SK-N-SH treated with all-trans-retinoic acid at 6 μM for 48 hours (cell line): ENCODE measurements around the gene DNAI7.

ENCODE experiments used
- ARNTL ChIP-seq: fragments of 450-650 bp; formaldehyde crosslinking; IDR thresholded peaks from 2 replicates; pipeline ENCODE4 v1.5.0; 2020; ENCODE audit warnings: low read depth, mild to moderate bottlenecking, moderate library complexity, borderline replicate concordance
- CSDC2 ChIP-seq: fragments of 250-450 bp; sonication (Bioruptor Pico); IDR thresholded peaks from 2 replicates; pipeline ENCODE4 v1.5.0; 2020; ENCODE audit warnings: mild to moderate bottlenecking, moderate library complexity
- CSRNP3 ChIP-seq: fragments of 250-450 bp; sonication (Bioruptor Pico); IDR thresholded peaks from 2 replicates; pipeline ENCODE4 v1.5.1; 2021; ENCODE audit warnings: mild to moderate bottlenecking, moderate library complexity
- GLIS3 ChIP-seq: fragments of 250-450 bp; sonication (Bioruptor Pico); IDR thresholded peaks from 2 replicates; pipeline ENCODE4 v1.5.0; 2020; ENCODE audit warnings: mild to moderate bottlenecking, moderate library complexity
- POU6F1 ChIP-seq: fragments of 250-450 bp; sonication (Bioruptor Pico); IDR thresholded peaks from 2 replicates; pipeline ENCODE4 v1.8.0; 2021; ENCODE audit warnings: low read depth, mild to moderate bottlenecking, moderate library complexity, borderline replicate concordance
- PPARA ChIP-seq: fragments of 250-450 bp; sonication (Bioruptor Pico); IDR thresholded peaks from 2 replicates; pipeline ENCODE4 v1.5.0; 2020; ENCODE audit warnings: mild to moderate bottlenecking, borderline replicate concordance
- ZC3H10 ChIP-seq: fragments of 250-450 bp; sonication (Bioruptor Pico); IDR thresholded peaks from 2 replicates; pipeline ENCODE4 v1.5.1; 2021; ENCODE audit warnings: mild to moderate bottlenecking, moderate library complexity
- ZFP3 ChIP-seq: fragments of 250-450 bp; sonication (Bioruptor Pico); IDR thresholded peaks from 2 replicates; pipeline ENCODE4 v1.5.0; 2020; ENCODE audit warnings: mild to moderate bottlenecking, moderate library complexity
- ZFP30 ChIP-seq: fragments of 450-650 bp; formaldehyde crosslinking; IDR thresholded peaks from 2 replicates; pipeline ENCODE4 v1.5.0; 2022; ENCODE audit warnings: mild to moderate bottlenecking, moderate library complexity
- ZNF565 ChIP-seq: fragments of 450-650 bp; formaldehyde crosslinking; conservative IDR thresholded peaks from 2 replicates; pipeline ENCODE4 v1.5.0; 2020; ENCODE audit warnings: low read depth, mild to moderate bottlenecking, moderate library complexity
- ZNF70 ChIP-seq: fragments of 450-650 bp; formaldehyde crosslinking; IDR thresholded peaks from 2 replicates; pipeline ENCODE4 v1.5.0; 2020; ENCODE audit warnings: mild to moderate bottlenecking, moderate library complexity
- ZNF8 ChIP-seq: fragments of 450-650 bp; formaldehyde crosslinking; IDR thresholded peaks from 2 replicates; pipeline ENCODE4 v1.5.0; 2020; ENCODE audit warnings: mild to moderate bottlenecking, moderate library complexity
- TF ChIP-seq, protein P1 (sequence below): fragments of 250-450 bp; sonication (Bioruptor Pico); IDR thresholded peaks from 2 replicates; pipeline ENCODE4 v1.5.1; 2020; ENCODE audit warnings: low read depth, mild to moderate bottlenecking, moderate library complexity
- TF ChIP-seq, protein P2 (sequence below): fragments of 250-450 bp; sonication (Bioruptor Pico); IDR thresholded peaks from 2 replicates; pipeline ENCODE4 v1.8.0; 2020; ENCODE audit warnings: mild to moderate bottlenecking, moderate library complexity, borderline replicate concordance

DNA sequence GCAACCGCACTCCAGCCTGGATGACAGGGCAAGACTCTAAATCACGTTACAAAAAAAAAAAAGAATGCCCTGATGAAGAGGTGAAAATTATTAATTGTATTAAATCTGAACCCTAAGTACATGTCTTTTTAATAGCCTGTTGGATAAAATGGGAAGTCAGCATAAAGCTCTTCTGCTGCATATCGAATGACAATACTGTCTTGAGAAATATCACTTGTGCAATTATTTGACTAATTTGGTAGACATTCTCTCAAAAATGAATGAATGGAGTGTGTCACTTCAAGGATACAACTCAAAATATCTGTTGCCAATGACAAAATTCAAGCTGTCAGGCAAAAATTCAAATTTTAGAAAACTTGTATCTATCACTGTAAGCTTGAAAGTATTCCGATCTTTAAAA lies 38.9 kb downstream of the DNAI7 start:
- TF ChIP-seq CSDC2 (no peak), GLIS3 (no peak), PPARA (CRISPR knock-in tag) (no peak), ZFP3 (CRISPR knock-in tag) (no peak), ARNTL (CRISPR knock-in tag) (no peak), ZNF565 (no peak), CSRNP3 (CRISPR knock-in tag) (no peak), ZFP30 (no peak), ZNF8 (CRISPR knock-in tag) (no peak), POU6F1 (CRISPR knock-in tag) (no peak), ZNF70 (CRISPR knock-in tag) (no peak), ZC3H10 (CRISPR knock-in tag) (no peak)
- TF ChIP-seq, protein P1, sequence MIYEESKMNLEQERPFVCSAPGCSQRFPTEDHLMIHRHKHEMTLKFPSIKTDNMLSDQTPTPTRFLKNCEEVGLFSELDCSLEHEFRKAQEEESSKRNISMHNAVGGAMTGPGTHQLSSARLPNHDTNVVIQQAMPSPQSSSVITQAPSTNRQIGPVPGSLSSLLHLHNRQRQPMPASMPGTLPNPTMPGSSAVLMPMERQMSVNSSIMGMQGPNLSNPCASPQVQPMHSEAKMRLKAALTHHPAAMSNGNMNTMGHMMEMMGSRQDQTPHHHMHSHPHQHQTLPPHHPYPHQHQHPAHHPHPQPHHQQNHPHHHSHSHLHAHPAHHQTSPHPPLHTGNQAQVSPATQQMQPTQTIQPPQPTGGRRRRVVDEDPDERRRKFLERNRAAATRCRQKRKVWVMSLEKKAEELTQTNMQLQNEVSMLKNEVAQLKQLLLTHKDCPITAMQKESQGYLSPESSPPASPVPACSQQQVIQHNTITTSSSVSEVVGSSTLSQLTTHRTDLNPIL, result no peak
- TF ChIP-seq, protein P2, sequence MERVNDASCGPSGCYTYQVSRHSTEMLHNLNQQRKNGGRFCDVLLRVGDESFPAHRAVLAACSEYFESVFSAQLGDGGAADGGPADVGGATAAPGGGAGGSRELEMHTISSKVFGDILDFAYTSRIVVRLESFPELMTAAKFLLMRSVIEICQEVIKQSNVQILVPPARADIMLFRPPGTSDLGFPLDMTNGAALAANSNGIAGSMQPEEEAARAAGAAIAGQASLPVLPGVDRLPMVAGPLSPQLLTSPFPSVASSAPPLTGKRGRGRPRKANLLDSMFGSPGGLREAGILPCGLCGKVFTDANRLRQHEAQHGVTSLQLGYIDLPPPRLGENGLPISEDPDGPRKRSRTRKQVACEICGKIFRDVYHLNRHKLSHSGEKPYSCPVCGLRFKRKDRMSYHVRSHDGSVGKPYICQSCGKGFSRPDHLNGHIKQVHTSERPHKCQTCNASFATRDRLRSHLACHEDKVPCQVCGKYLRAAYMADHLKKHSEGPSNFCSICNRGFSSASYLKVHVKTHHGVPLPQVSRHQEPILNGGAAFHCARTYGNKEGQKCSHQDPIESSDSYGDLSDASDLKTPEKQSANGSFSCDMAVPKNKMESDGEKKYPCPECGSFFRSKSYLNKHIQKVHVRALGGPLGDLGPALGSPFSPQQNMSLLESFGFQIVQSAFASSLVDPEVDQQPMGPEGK (CRISPR knock-in tag), result no peak
